ENCODE data around the gene TCF23.

TCF23 gene

DNA sequence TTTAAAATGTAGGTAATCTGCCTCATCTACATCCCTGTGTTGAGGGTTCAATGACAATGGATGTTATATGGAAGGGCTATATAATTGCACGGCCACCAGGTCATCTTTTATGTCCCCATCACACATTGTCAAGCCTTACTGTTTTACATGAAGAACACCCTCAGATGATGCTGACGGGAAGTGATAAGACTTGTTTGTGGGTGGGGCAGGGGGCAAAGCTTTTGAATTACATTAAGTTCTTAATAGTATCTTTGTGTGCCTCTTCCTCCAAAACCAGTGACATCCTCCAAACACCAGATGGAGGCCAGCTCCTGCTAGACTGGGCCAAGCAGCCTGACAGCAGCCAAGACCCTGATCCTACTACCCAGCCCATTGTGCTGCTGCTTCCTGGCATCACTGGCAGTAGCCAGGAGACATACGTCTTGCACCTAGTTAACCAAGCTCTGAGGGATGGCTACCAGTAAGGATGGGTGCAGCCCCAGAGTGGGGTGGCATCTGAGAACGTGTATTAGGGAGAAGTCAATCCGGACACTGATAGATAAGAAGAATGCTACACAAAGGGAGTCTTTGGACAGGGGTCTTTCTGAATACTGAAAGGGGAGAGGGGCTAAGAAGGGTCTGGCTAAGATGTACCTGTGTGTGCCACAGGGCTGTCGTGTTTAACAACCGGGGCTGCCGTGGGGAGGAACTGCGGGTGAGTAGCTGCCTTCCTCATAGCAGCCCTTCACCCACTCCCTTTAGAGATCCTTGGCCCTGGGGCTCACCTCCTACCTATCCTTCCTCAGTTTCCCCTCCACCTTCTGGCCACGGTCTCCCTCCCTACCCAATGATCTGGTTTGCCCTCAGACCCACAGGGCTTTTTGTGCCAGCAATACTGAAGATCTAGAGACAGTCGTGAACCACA lies 19.9 kb upstream of the TCF23 start:
- DNase-seq (ENCODE audit: low spot score) = no peak
- peak overlapping the region; percentile 33; the same call in 1 of the 2 replicates for H3K27ac ChIP-seq
- ChIA-PET POLR2A (ENCODE audit: low non-redundant PET) (no interaction called here), CTCF (interaction anchor here (0.7 kb wide), 1 partner anchor 41 kb away, joined by 3 read pairs; no protein-coding TSS in a partner anchor)
- TF ChIP-seq, protein P1, sequence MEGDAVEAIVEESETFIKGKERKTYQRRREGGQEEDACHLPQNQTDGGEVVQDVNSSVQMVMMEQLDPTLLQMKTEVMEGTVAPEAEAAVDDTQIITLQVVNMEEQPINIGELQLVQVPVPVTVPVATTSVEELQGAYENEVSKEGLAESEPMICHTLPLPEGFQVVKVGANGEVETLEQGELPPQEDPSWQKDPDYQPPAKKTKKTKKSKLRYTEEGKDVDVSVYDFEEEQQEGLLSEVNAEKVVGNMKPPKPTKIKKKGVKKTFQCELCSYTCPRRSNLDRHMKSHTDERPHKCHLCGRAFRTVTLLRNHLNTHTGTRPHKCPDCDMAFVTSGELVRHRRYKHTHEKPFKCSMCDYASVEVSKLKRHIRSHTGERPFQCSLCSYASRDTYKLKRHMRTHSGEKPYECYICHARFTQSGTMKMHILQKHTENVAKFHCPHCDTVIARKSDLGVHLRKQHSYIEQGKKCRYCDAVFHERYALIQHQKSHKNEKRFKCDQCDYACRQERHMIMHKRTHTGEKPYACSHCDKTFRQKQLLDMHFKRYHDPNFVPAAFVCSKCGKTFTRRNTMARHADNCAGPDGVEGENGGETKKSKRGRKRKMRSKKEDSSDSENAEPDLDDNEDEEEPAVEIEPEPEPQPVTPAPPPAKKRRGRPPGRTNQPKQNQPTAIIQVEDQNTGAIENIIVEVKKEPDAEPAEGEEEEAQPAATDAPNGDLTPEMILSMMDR (conservative IDR thresholded peaks at IDR 0.05; ENCODE audit: low read depth) = no peak

GRCh38 chr2:27130396-27130795 lies 18.4 kb upstream of the TCF23 start:
- CTCF ChIA-PET = no interaction called here
- POLR2A ChIA-PET (ENCODE audit: low non-redundant PET) = no interaction called here
- no peak overlapping the region for H3K27ac ChIP-seq
- DNase-seq (ENCODE audit: low spot score) = no peak
- TF ChIP-seq, protein P1 (conservative IDR thresholded peaks at IDR 0.05; ENCODE audit: low read depth) = no peak

GRCh38 chr2:27131429-27131828 lies 17.4 kb upstream of the TCF23 start:
- ChIA-PET CTCF (interaction anchor here (0.9 kb wide), 1 partner anchor 40 kb away, joined by 3 read pairs; no protein-coding TSS in a partner anchor), POLR2A (ENCODE audit: low non-redundant PET) (no interaction called here)
- TF ChIP-seq, protein P1 (conservative IDR thresholded peaks at IDR 0.05; ENCODE audit: low read depth) = no peak
- H3K27ac ChIP-seq = peak overlapping the region; percentile 12; the same call in 1 of the 2 replicates
- no peak for DNase-seq (ENCODE audit: low spot score)

GRCh38 chr2:27133195-27133875 lies 15.5 kb upstream of the TCF23 start:
- DNase-seq (ENCODE audit: low spot score) = no peak
- TF ChIP-seq, protein P1 (conservative IDR thresholded peaks at IDR 0.05; ENCODE audit: low read depth) = no peak
- CTCF ChIA-PET = interaction anchor here (0.6 to 0.9 kb wide), 3 partner anchors 35 to 173 kb away, joined by 3 to 5 read pairs (median 3); no protein-coding TSS in a partner anchor
- H3K27ac ChIP-seq = peak overlapping the region; percentile 69
- POLR2A ChIA-PET (ENCODE audit: low non-redundant PET) = interaction anchor here (0.5 kb wide), 1 partner anchor 176 kb away, joined by 3 read pairs; no protein-coding TSS in a partner anchor

DNA sequence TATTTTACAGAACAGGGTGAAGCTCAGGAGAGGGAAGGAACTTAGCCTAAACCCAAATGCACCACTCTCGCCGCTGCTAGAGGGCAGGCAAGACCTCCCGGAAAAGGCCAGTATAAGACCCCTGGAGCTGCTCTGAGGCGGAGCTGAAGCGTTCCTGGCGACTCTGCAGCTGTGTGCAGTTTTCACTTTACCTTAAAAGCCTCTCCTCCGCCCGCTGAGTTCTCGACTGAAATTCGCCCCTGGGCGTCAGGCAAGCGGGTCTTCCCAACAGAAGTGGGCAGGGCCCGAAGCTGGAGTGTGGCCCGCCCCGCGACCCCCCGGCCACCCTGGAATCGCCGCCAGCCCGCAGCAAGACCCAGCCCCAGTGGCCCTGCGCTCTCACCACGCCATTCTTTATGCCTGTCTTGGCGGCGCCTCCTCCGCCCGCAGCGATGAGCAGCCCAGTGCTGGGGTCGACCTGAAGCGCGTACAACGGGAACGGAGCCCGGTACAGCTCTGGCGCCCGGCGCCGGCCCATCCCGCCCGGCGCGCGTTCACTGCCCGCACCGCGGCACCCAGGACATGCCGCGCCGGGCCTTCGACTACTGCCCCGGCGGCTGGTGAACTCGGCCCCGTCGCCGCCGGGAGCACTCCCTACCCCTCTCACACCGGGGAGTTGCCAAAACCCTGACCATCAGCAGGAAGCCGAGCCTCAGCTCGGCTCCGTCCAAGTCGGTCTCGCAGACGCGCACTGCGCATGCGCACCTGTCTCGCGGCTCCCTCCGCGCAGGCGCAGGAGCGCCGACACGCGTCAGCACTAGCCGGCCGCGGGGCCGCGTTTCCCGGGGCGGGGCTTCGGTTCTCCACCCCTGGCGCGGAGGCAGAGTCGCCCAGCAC lies 14.7 kb upstream of the TCF23 start, which contains the start of gene PREB:
Gene PREB (minus strand): TSS at position 732 of the 876 bp plus-strand sequence. CDS start 215 bp downstream, at position 517.
- DNase-seq (ENCODE audit: low spot score) = peak; percentile 97
- ChIA-PET POLR2A (ENCODE audit: low non-redundant PET) (interaction anchor here (0.5 to 0.7 kb wide), 2 partner anchors 13 to 175 kb away, joined by 3 read pairs; no protein-coding TSS in a partner anchor), CTCF (interaction anchor here (0.6 to 1.4 kb wide), 4 partner anchors 11 to 223 kb away, joined by 3 to 5 read pairs (median 4); partner anchors contain the start of gene ABHD1)
- TF ChIP-seq, protein P1 (conservative IDR thresholded peaks at IDR 0.05; ENCODE audit: low read depth) = no peak
- H3K27ac ChIP-seq = peak within 1 kb of the TSS; percentile 69
